ENCODE data around the gene PPIF.

PPIF gene

GRCh38 chr10:79347894-79348639 is 798 bp downstream of the PPIF start:
- in situ Hi-C loops (cut with HindIII; ENCODE audit: low sequenced_read_pairs), result no loop called here
- peak; percentile 33 for DNase-seq (ENCODE audit: low read depth)
- peak overlapping the region; percentile 49 for H3K4me3 ChIP-seq (ENCODE audit: low read depth, low read length)
- no peak for TF ChIP-seq CTCF (IDR thresholded peaks at IDR 0.05; ENCODE audit: low read depth, low read length, missing control alignments)

GRCh38 chr10:79348640-79348988 is 1.3 kb downstream of the PPIF start:
- DNase-seq (ENCODE audit: low read depth), result no peak
- in situ Hi-C loops (cut with HindIII; ENCODE audit: low sequenced_read_pairs), result no loop called here
- peak overlapping the region; percentile 49 for H3K4me3 ChIP-seq (ENCODE audit: low read depth, low read length)
- no peak for TF ChIP-seq CTCF (IDR thresholded peaks at IDR 0.05; ENCODE audit: low read depth, low read length, missing control alignments)

GRCh38 chr10:79349072-79349491 is 1.8 kb downstream of the PPIF start:
- no peak for DNase-seq (ENCODE audit: low read depth)
- H3K4me3 ChIP-seq (ENCODE audit: low read depth, low read length), result no peak overlapping the region
- in situ Hi-C loops (cut with HindIII; ENCODE audit: low sequenced_read_pairs), result no loop called here
- TF ChIP-seq CTCF (IDR thresholded peaks at IDR 0.05; ENCODE audit: low read depth, low read length, missing control alignments), result no peak

GRCh38 chr10:79349766-79350406 is 2.6 kb downstream of the PPIF start:
- H3K4me3 ChIP-seq (ENCODE audit: low read depth, low read length), result no peak overlapping the region
- in situ Hi-C loops (cut with HindIII; ENCODE audit: low sequenced_read_pairs), result loop anchor here (25.0 kb wide), 1 partner anchor 562 kb away; no protein-coding TSS in a partner anchor
- no peak for TF ChIP-seq CTCF (IDR thresholded peaks at IDR 0.05; ENCODE audit: low read depth, low read length, missing control alignments)
- DNase-seq (ENCODE audit: low read depth), result no peak

GRCh38 chr10:79350407-79351154 is 3.3 kb downstream of the PPIF start:
- DNase-seq (ENCODE audit: low read depth), result no peak
- TF ChIP-seq CTCF (IDR thresholded peaks at IDR 0.05; ENCODE audit: low read depth, low read length, missing control alignments), result no peak
- in situ Hi-C loops (cut with HindIII; ENCODE audit: low sequenced_read_pairs), result loop anchor here (25.0 kb wide), 1 partner anchor 562 kb away; no protein-coding TSS in a partner anchor
- no peak overlapping the region for H3K4me3 ChIP-seq (ENCODE audit: low read depth, low read length)

- in situ Hi-C loops (cut with HindIII; ENCODE audit: low sequenced_read_pairs), result loop anchor here (25.0 kb wide), 1 partner anchor 561 kb away; no protein-coding TSS in a partner anchor
- no peak for TF ChIP-seq CTCF (IDR thresholded peaks at IDR 0.05; ENCODE audit: low read depth, low read length, missing control alignments)
- no peak overlapping the region for H3K4me3 ChIP-seq (ENCODE audit: low read depth, low read length)
- DNase-seq (ENCODE audit: low read depth), result no peak
Measured at GRCh38 chr10:79351332-79351731, 4.1 kb downstream of the PPIF start.

All from astrocyte of the cerebellum (primary cell).